ENCODE results near the gene SERPINA3. TPM values are rescaled to one million over a fixed set of nuclear protein-coding genes. Genes with fewer than 3 reads are reported as not detected.

SERPINA3 gene
- total RNA-seq, 2 donors from 2014 or later: 352 to 505 TPM

GRCh38 chr14:94631050-94631449 lies 18.9 kb downstream of the SERPINA3 start:
- Histone ChIP-seq H3K27ac (no peak overlapping the region), H3K4me1 (replicated peaks) (no peaks in the 10 kb centered on the region), H3K9me3 (no peaks in the 10 kb centered on the region), H3K27me3 (replicated peaks; ENCODE audit: insufficient read depth) (no peaks in the 10 kb centered on the region), H3K4me3 (no peak overlapping the region), H3K36me3 (no peaks in the 10 kb centered on the region)
- TF ChIP-seq POLR2AphosphoS5 (IDR thresholded peaks at IDR 0.05): no peak
- no peak for TF ChIP-seq POLR2A (IDR thresholded peaks at IDR 0.05)
- TF ChIP-seq CTCF (IDR thresholded peaks at IDR 0.05): no peak
- WGBS: 95% methylated on average over 1 of the region's 1 CpG
- DNase-seq (ENCODE audit: low spot score): no peak
- intact Hi-C loops (cut with DNase I): no loop called here

GRCh38 chr14:94631536-94632304 lies 19.5 kb downstream of the SERPINA3 start:
- WGBS: 90% methylated on average over 7 of the region's 7 CpGs
- intact Hi-C loops (cut with DNase I): no loop called here
- TF ChIP-seq POLR2A (IDR thresholded peaks at IDR 0.05): no peak
- no peak for TF ChIP-seq CTCF (IDR thresholded peaks at IDR 0.05)
- TF ChIP-seq POLR2AphosphoS5 (IDR thresholded peaks at IDR 0.05): no peak

GRCh38 chr14:94632305-94632590 lies 20.1 kb downstream of the SERPINA3 start:
- no peaks in the 10 kb centered on the region for H3K9me3 ChIP-seq
- no peaks in the 10 kb centered on the region for H3K36me3 ChIP-seq
- TF ChIP-seq POLR2A (IDR thresholded peaks at IDR 0.05): no peak
- no peak for TF ChIP-seq POLR2AphosphoS5 (IDR thresholded peaks at IDR 0.05)
- no peak for TF ChIP-seq CTCF (IDR thresholded peaks at IDR 0.05)
- no peak for DNase-seq (ENCODE audit: low spot score)
- H3K27me3 ChIP-seq (replicated peaks; ENCODE audit: insufficient read depth): no peaks in the 10 kb centered on the region
- peaks cover 2% of the 10 kb centered on the region for H3K4me1 ChIP-seq (replicated peaks)
- H3K4me3 ChIP-seq: no peak overlapping the region
- H3K27ac ChIP-seq: no peak overlapping the region
- WGBS: 85% methylated on average over 4 of the region's 4 CpGs
- intact Hi-C loops (cut with DNase I): no loop called here

More at GRCh38 chr14:94631536-94632304, 19.5 kb downstream of the SERPINA3 start:
- Histone ChIP-seq H3K4me3 (no peak overlapping the region), H3K27ac (no peak overlapping the region), H3K27me3 (replicated peaks; ENCODE audit: insufficient read depth) (no peaks in the 10 kb centered on the region), H3K9me3 (no peaks in the 10 kb centered on the region), H3K4me1 (replicated peaks) (no peaks in the 10 kb centered on the region), H3K36me3 (no peaks in the 10 kb centered on the region)
- no peak for DNase-seq (ENCODE audit: low spot score)

- no peak for DNase-seq (ENCODE audit: low spot score)
- no peaks in the 10 kb centered on the region for H3K9me3 ChIP-seq
- H3K27ac ChIP-seq: no peak overlapping the region
- H3K27me3 ChIP-seq (replicated peaks; ENCODE audit: insufficient read depth): no peaks in the 10 kb centered on the region
- intact Hi-C loops (cut with DNase I): no loop called here
- no peaks in the 10 kb centered on the region for H3K36me3 ChIP-seq
- peaks cover 3% of the 10 kb centered on the region for H3K4me1 ChIP-seq (replicated peaks)
- H3K4me3 ChIP-seq: no peak overlapping the region
- 71% methylated on average over 1 of the region's 6 CpGs for WGBS
- TF ChIP-seq POLR2A (IDR thresholded peaks at IDR 0.05) (no peak), CTCF (IDR thresholded peaks at IDR 0.05) (no peak), POLR2AphosphoS5 (IDR thresholded peaks at IDR 0.05) (no peak)
Observed at GRCh38 chr14:94633121-94633520, 20.9 kb downstream of the SERPINA3 start.

- peaks cover 3% of the 10 kb centered on the region for H3K4me1 ChIP-seq (replicated peaks)
- intact Hi-C loops (cut with DNase I): no loop called here
- no peaks in the 10 kb centered on the region for H3K9me3 ChIP-seq
- TF ChIP-seq POLR2AphosphoS5 (IDR thresholded peaks at IDR 0.05): no peak
- TF ChIP-seq CTCF (IDR thresholded peaks at IDR 0.05): no peak
- no peak for TF ChIP-seq POLR2A (IDR thresholded peaks at IDR 0.05)
- H3K27ac ChIP-seq: no peak overlapping the region
- no peak overlapping the region for H3K4me3 ChIP-seq
- no peaks in the 10 kb centered on the region for H3K36me3 ChIP-seq
- DNase-seq (ENCODE audit: low spot score): no peak
- H3K27me3 ChIP-seq (replicated peaks; ENCODE audit: insufficient read depth): no peaks in the 10 kb centered on the region
- 44% methylated on average over 1 of the region's 1 CpG for WGBS
Observed at GRCh38 chr14:94635154-94635553, 23.0 kb downstream of the SERPINA3 start.
